Peyer's patch (tissue), 4 donors: ENCODE results near the gene TBX1. TPM values are rescaled to one million over a fixed set of nuclear protein-coding genes. Genes with fewer than 3 reads are reported as not detected.
"Not testable (repeated sequence)": the region's sequence is repeated elsewhere in the genome, so short reads cannot be mapped to it uniquely, and the experiment has no call there.

Experiments used
- DNase-seq, 3 donors: peaks; one replicate each; pipeline ENCODE4 v3.0.0-alpha.2; 2017 to 2019
- H3K27ac ChIP-seq, 4 donors: fragments of 200-600 bp; sonication (generic); one replicate each; pipeline ENCODE4 v1.5.1; 2016 to 2019
- H3K27me3 ChIP-seq, 2 donors: fragments of 200-600 bp; sonication (generic); one replicate each; pipeline ENCODE4 v1.5.1; 2019
- H3K36me3 ChIP-seq, 3 donors: fragments of 200-600 bp; sonication (generic); one replicate each; pipeline ENCODE4 v1.5.1; 2016 to 2019
- H3K4me1 ChIP-seq, 4 donors: fragments of 200-600 bp; sonication (generic); one replicate each; pipeline ENCODE4 v1.5.1; 2016 to 2019
- H3K4me3 ChIP-seq, 4 donors: fragments of 200-600 bp; sonication (generic); 1 replicate in 3 of 4; 2 replicates in 1 of 4; pipeline ENCODE4 v1.5.1; 2016 to 2019; ENCODE audit warnings: mild to moderate bottlenecking in 1 of 4
- H3K9me3 ChIP-seq, 4 donors: fragments of 200-600 bp; sonication (generic); one replicate each; pipeline ENCODE4 v1.5.1; 2016 to 2019; ENCODE audit warnings: mild to moderate bottlenecking in 1 of 4
- POLR2A ChIP-seq, 2 donors: fragments of 450-650 bp; IDR thresholded peaks; one replicate each; pipeline ENCODE4 v1.5.1; 2017; ENCODE audit warnings: antibody characterized with exemption in 2 of 2, mild to moderate bottlenecking in 2 of 2, moderate library complexity in 2 of 2
- total RNA-seq, 4 donors: library from RNA; depleted of rRNA; stranded (reverse); fragments of >200 nt; gene quantifications; one replicate each; pipeline ENCODE4 v1.1.0, GENCODE V29; 2016
- TF ChIP-seq, protein P1 (sequence below), 6 experiments: fragments of 450-650 bp in 4 of 6; fragments of 200-600 bp in 2 of 6; sonication (generic) in 1 of 6; IDR thresholded peaks; one replicate each; pipeline ENCODE4 v1.5.1; 2017 to 2019; ENCODE audit warnings: antibody characterized with exemption in 6 of 6, mild to moderate bottlenecking in 3 of 6, moderate library complexity in 1 of 6

The TBX1 gene
- total RNA-seq, 4 donors from 2014 or later = 0.70 to 4.1 (median 1.1) TPM; not detected in 1

DNA sequence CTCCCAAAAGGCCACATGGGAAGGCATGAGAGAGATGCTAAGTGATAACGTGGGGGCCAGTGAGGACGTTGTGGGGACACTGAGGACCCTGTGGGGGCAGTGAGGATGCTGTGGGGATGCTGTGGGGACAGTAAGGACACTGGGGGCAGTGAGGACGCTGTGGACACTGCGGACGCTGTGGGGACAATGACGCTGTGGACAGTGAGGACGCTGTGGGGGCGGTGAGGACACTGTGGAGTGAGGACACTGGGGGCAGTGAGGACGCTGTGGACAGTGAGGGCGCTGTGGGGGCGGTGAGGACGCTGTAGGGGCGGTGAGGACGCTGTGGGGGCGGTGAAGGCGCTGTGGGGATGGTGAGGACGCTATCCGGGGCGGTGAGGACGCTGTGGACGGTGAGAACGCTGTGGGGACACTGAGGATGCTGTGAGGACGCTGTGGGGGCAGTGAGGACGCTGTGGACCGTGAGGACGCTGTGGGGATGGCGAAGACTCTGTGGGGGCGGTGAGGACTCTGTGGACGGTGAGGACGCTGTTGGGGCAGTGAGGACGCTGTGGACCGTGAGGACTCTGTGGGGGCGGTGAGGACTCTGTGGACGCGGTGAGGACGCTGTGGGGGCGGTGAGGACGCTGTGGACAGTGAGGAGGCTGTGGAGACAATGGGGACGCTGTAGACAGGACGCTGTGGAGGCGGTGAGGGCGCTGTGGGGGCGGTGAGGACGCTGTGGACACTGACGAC is 35.5 kb upstream of the TBX1 start:
- H3K27me3 ChIP-seq = peaks cover 0 to 11% of the 10 kb centered on the region in 2 donors
- H3K4me1 ChIP-seq = peaks cover 0 to 15% (median 7%) of the 10 kb centered on the region in 4 donors
- no peaks in the 10 kb centered on the region for H3K9me3 ChIP-seq
- no peak for DNase-seq
- H3K4me3 ChIP-seq = no peak overlapping the region
- no peaks in the 10 kb centered on the region for H3K36me3 ChIP-seq
- H3K27ac ChIP-seq = no peak overlapping the region
- TF ChIP-seq POLR2A (IDR thresholded peaks at IDR 0.05) = no peak

GRCh38 chr22:19726064-19726788 is 34.4 kb upstream of the TBX1 start:
- H3K9me3 ChIP-seq, H3K4me3 ChIP-seq, H3K36me3 ChIP-seq, DNase-seq, H3K27ac ChIP-seq: not testable (repeated sequence)
- Histone ChIP-seq H3K4me1 (peaks cover 0 to 19% (median 8%) of the 10 kb centered on the region in 4 donors), H3K27me3 (peaks cover 0 to 11% of the 10 kb centered on the region in 2 donors)

- H3K27me3 ChIP-seq = peaks cover 0 to 15% of the 10 kb centered on the region in 2 donors
- no peak overlapping the region for H3K4me3 ChIP-seq
- no peak for TF ChIP-seq POLR2A (IDR thresholded peaks at IDR 0.05)
- TF ChIP-seq, protein P1, sequence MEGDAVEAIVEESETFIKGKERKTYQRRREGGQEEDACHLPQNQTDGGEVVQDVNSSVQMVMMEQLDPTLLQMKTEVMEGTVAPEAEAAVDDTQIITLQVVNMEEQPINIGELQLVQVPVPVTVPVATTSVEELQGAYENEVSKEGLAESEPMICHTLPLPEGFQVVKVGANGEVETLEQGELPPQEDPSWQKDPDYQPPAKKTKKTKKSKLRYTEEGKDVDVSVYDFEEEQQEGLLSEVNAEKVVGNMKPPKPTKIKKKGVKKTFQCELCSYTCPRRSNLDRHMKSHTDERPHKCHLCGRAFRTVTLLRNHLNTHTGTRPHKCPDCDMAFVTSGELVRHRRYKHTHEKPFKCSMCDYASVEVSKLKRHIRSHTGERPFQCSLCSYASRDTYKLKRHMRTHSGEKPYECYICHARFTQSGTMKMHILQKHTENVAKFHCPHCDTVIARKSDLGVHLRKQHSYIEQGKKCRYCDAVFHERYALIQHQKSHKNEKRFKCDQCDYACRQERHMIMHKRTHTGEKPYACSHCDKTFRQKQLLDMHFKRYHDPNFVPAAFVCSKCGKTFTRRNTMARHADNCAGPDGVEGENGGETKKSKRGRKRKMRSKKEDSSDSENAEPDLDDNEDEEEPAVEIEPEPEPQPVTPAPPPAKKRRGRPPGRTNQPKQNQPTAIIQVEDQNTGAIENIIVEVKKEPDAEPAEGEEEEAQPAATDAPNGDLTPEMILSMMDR (IDR thresholded peaks at IDR 0.05) = no peak
Observed at GRCh38 chr22:19727310-19728150, 33.0 kb upstream of the TBX1 start.

GRCh38 chr22:19728271-19728670 is 32.3 kb upstream of the TBX1 start:
- H3K4me3 ChIP-seq = no peak overlapping the region

More at GRCh38 chr22:19727310-19728150, 33.0 kb upstream of the TBX1 start:
- Histone ChIP-seq H3K4me1 (peaks cover 0 to 19% (median 8%) of the 10 kb centered on the region in 4 donors), H3K9me3 (no peaks in the 10 kb centered on the region), H3K36me3 (no peaks in the 10 kb centered on the region), H3K27ac (no peak overlapping the region)
- no peak for DNase-seq

GRCh38 chr22:19728836-19729235 is 31.7 kb upstream of the TBX1 start:
- no peak overlapping the region for H3K4me3 ChIP-seq
- no peak for TF ChIP-seq POLR2A (IDR thresholded peaks at IDR 0.05)
- no peaks in the 10 kb centered on the region for H3K9me3 ChIP-seq
- H3K36me3 ChIP-seq = no peaks in the 10 kb centered on the region
- H3K4me1 ChIP-seq = peaks cover 0 to 7% (median 3%) of the 10 kb centered on the region in 4 donors
- no peak for DNase-seq
- H3K27ac ChIP-seq = no peak overlapping the region
- peaks cover 0 to 4% of the 10 kb centered on the region in 2 donors for H3K27me3 ChIP-seq

More at GRCh38 chr22:19728271-19728670, 32.3 kb upstream of the TBX1 start:
- peaks cover 0 to 10% of the 10 kb centered on the region in 2 donors for H3K27me3 ChIP-seq
- H3K36me3 ChIP-seq = no peaks in the 10 kb centered on the region
- TF ChIP-seq, protein P1 (IDR thresholded peaks at IDR 0.05) = no peak
- TF ChIP-seq POLR2A (IDR thresholded peaks at IDR 0.05) = no peak
- H3K4me1 ChIP-seq = peaks cover 0 to 12% (median 5%) of the 10 kb centered on the region in 4 donors
- no peak for DNase-seq
- no peak overlapping the region for H3K27ac ChIP-seq
- no peaks in the 10 kb centered on the region for H3K9me3 ChIP-seq

GRCh38 chr22:19729507-19729906 is 31.1 kb upstream of the TBX1 start:
- Histone ChIP-seq H3K27me3 (peaks cover 0 to 4% of the 10 kb centered on the region in 2 donors), H3K9me3 (no peaks in the 10 kb centered on the region)
- TF ChIP-seq, protein P1 (IDR thresholded peaks at IDR 0.05) = no peak
- no peak for TF ChIP-seq POLR2A (IDR thresholded peaks at IDR 0.05)

More at GRCh38 chr22:19729507-19729906, 31.1 kb upstream of the TBX1 start:
- Histone ChIP-seq H3K27ac (no peak overlapping the region), H3K4me3 (no peak overlapping the region), H3K36me3 (no peaks in the 10 kb centered on the region), H3K4me1 (peaks cover 0 to 5% (median 0%) of the 10 kb centered on the region in 4 donors)
- DNase-seq = no peak
